Smooth muscle cell (in vitro differentiated cells): ENCODE measurements around the gene RCAN3. TPM values are rescaled to one million over a fixed set of nuclear protein-coding genes. Genes with fewer than 3 reads are reported as not detected.

Experiments used
- DNase-seq: peaks from one replicate; lab custom pipeline; 2025; ENCODE audit not compliant: unreplicated experiment; lab: John Stamatoyannopoulos, UW
- H2AFZ ChIP-seq: fragments of 200-600 bp; sonication (generic); 2 replicates; pipeline ENCODE4 v1.6.0; 2016; ENCODE audit warnings: antibody characterized with exemption, low read depth, mild to moderate bottlenecking
- H3F3A ChIP-seq: fragments of 200-600 bp; sonication (generic); 2 replicates; pipeline ENCODE4 v1.6.0; 2017; ENCODE audit warnings: antibody characterized with exemption, low read depth
- H3K27ac ChIP-seq: fragments of 200-600 bp; sonication (generic); 2 replicates; pipeline ENCODE4 v1.5.1; 2016; ENCODE audit warnings: low read depth, mild to moderate bottlenecking
- H3K27me3 ChIP-seq: fragments of 200-600 bp; sonication (generic); 2 replicates; pipeline ENCODE4 v1.6.1; 2016; ENCODE audit warnings: low read depth, mild to moderate bottlenecking
- H3K36me3 ChIP-seq: fragments of 200-600 bp; sonication (generic); 2 replicates; pipeline ENCODE4 v1.5.1; 2016; ENCODE audit warnings: low read depth
- H3K4me1 ChIP-seq: fragments of 200-600 bp; sonication (generic); 2 replicates; pipeline ENCODE4 v1.5.1; 2016; ENCODE audit warnings: low read depth
- H3K4me2 ChIP-seq: fragments of 200-600 bp; sonication (generic); 2 replicates; pipeline ENCODE4 v1.6.0; 2016; ENCODE audit warnings: mild to moderate bottlenecking
- H3K4me3 ChIP-seq: fragments of 200-600 bp; sonication (generic); 2 replicates; pipeline ENCODE4 v1.5.1; 2016; ENCODE audit warnings: mild to moderate bottlenecking
- H3K79me2 ChIP-seq: fragments of 200-600 bp; sonication (generic); 2 replicates; pipeline ENCODE4 v1.6.0; 2016; ENCODE audit warnings: low read depth, mild to moderate bottlenecking
- H3K9ac ChIP-seq: fragments of 200-600 bp; sonication (generic); 2 replicates; pipeline ENCODE4 v1.6.0; 2016; ENCODE audit warnings: low read depth
- H3K9me3 ChIP-seq: fragments of 200-600 bp; sonication (generic); replicated peaks from 2 replicates; pipeline ENCODE4 v1.5.1; 2016; ENCODE audit warnings: low read depth
- H4K20me1 ChIP-seq: fragments of 200-600 bp; sonication (generic); 2 replicates; pipeline ENCODE4 v1.6.0; 2016; ENCODE audit warnings: low read depth
- CTCF ChIP-seq: fragments of 200-600 bp; sonication (generic); IDR thresholded peaks from 2 replicates; pipeline ENCODE4 v1.5.1; 2017; ENCODE audit warnings: borderline replicate concordance, mild to moderate bottlenecking, antibody characterized with exemption; ENCODE audit not compliant: insufficient read depth, poor library complexity, severe bottlenecking
- WGBS: methylation state at CpG from one replicate; pipeline ENCODE4 v1.1.7; 2016; ENCODE audit warnings: low lambda C conversion rate; 5-methylcytosine and 5-hydroxymethylcytosine counted together
- polyA plus RNA-seq: library from polyadenylated mRNA; unstranded; fragments of >200 nt; fragmentation: Nextera tagmentation; extraction: Ambion mirVana; gene quantifications from 2 replicates; pipeline ENCODE4 v1.2.1, GENCODE V29; 2016
- total RNA-seq: library from RNA; depleted of rRNA; stranded (reverse); fragments of >200 nt; gene quantifications from 2 replicates; pipeline ENCODE4 v1.2.3, GENCODE V29; 2014

Gene RCAN3
- total and polyA plus RNA-seq, 2 experiments from 2014 or later = 4.5 to 20.0 TPM

DNA sequence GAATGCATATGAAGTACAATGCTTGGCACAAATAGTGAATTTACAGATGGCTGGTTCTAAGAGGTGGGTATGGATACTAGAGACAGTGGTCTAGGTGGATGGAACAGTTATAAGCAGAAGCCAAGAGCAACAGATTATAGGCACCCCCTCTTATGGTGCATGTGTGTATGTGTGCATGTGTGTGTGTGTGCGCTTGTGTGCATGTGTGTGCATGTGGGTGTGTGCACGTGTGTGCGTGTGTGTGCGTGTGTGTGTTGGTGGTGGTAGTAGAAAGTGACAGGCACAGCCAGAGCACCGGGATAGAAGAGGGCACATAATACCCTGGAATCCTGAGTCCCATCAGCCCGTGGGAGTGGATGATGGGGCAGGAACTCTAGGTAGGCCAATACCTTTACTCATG is 54.6 kb downstream of the RCAN3 start:
- 93% methylated on average over 6 of the region's 6 CpGs for WGBS
- Histone ChIP-seq H3K27ac (no peak overlapping the region), H3K79me2 (no peaks in the 10 kb centered on the region), H3F3A (no peaks in the 10 kb centered on the region), H3K27me3 (peaks cover 25% of the 10 kb centered on the region), H3K9ac (no peak overlapping the region), H4K20me1 (no peaks in the 10 kb centered on the region), H3K9me3 (no peaks in the 10 kb centered on the region), H3K4me3 (no peak overlapping the region), H3K4me2 (no peak overlapping the region), H3K4me1 (no peaks in the 10 kb centered on the region), H3K36me3 (no peaks in the 10 kb centered on the region), H2AFZ (no peak overlapping the region)
- DNase-seq = no peak
- no peak for TF ChIP-seq CTCF

- H3K4me1 ChIP-seq = no peaks in the 10 kb centered on the region
- TF ChIP-seq CTCF = no peak
- no peaks in the 10 kb centered on the region for H3K79me2 ChIP-seq
- H4K20me1 ChIP-seq = no peaks in the 10 kb centered on the region
- WGBS = 85% methylated on average over 9 of the region's 9 CpGs
- no peak for DNase-seq
- H3K36me3 ChIP-seq = no peaks in the 10 kb centered on the region
- no peaks in the 10 kb centered on the region for H3K9me3 ChIP-seq
- H3K4me3 ChIP-seq = no peak overlapping the region
- no peak overlapping the region for H3K9ac ChIP-seq
- H3K4me2 ChIP-seq = no peak overlapping the region
- no peak overlapping the region for H3K27ac ChIP-seq
- no peaks in the 10 kb centered on the region for H3F3A ChIP-seq
- H2AFZ ChIP-seq = no peak overlapping the region
- H3K27me3 ChIP-seq = peaks cover 25% of the 10 kb centered on the region
These were observed 55.1 kb downstream of the RCAN3 start for GRCh38 chr1:24557711-24558131.

GRCh38 chr1:24558455-24558854 is 55.8 kb downstream of the RCAN3 start:
- Histone ChIP-seq H2AFZ (no peak overlapping the region), H3F3A (no peaks in the 10 kb centered on the region), H3K4me1 (no peaks in the 10 kb centered on the region), H3K4me2 (no peak overlapping the region), H3K27me3 (peaks cover 25% of the 10 kb centered on the region), H3K4me3 (no peak overlapping the region), H3K27ac (no peak overlapping the region), H3K36me3 (no peaks in the 10 kb centered on the region), H3K9me3 (no peaks in the 10 kb centered on the region), H3K79me2 (no peaks in the 10 kb centered on the region), H4K20me1 (no peaks in the 10 kb centered on the region), H3K9ac (no peak overlapping the region)
- DNase-seq = no peak
- WGBS = 97% methylated on average over 7 of the region's 7 CpGs
- TF ChIP-seq CTCF = no peak
